Panc1 (cell line): Measurements from ENCODE around the gene AMIGO3.

Experiments
- CTCF ChIP-seq: fragments of 450-650 bp; IDR thresholded peaks from 2 replicates; pipeline ENCODE4 v1.5.1; 2017; ENCODE audit warnings: mild to moderate bottlenecking
- POLR2AphosphoS5 ChIP-seq: IDR thresholded peaks from 2 replicates; pipeline ENCODE4 v1.6.1; 2012; ENCODE audit warnings: mild to moderate bottlenecking, low read depth, low read length, moderate library complexity
- TCF7L2 ChIP-seq: IDR thresholded peaks from 2 replicates; pipeline ENCODE4 v1.6.1; 2011; ENCODE audit warnings: mild to moderate bottlenecking, low read depth, low read length, inconsistent platforms
- TF ChIP-seq, protein P1 (sequence below), 2 experiments: IDR thresholded peaks; 2 replicates each; pipeline ENCODE4 v1.6.1; 2011 to 2012; ENCODE audit warnings: low read depth in 2 of 2, control low read depth in 1 of 2, low read length in 1 of 2, mild to moderate bottlenecking in 1 of 2, moderate library complexity in 1 of 2; ENCODE audit not compliant: insufficient read depth in 1 of 2

DNA sequence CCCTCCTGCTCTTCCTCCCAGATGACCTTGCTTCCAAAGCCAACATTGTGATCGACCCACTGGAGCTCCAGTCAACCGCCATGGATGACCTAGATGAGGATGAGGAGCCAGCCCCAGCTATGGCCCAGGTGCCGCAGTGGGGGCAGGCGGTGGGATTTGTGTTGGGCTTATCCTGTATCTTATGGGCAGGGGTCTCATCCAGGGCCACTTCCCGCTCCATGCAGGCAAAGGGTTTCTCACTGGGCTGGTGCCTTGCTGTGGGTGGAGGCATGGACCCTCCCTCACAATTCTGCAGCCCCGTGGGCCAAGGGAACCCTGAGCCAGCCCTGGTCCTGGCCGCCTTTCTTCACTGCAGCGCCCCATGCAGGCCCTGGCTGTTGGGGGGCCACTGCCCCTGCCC is 14.9 kb downstream of the AMIGO3 start:
- TF ChIP-seq CTCF (no peak), TCF7L2 (no peak), POLR2AphosphoS5 (no peak)
- TF ChIP-seq, protein P1, sequence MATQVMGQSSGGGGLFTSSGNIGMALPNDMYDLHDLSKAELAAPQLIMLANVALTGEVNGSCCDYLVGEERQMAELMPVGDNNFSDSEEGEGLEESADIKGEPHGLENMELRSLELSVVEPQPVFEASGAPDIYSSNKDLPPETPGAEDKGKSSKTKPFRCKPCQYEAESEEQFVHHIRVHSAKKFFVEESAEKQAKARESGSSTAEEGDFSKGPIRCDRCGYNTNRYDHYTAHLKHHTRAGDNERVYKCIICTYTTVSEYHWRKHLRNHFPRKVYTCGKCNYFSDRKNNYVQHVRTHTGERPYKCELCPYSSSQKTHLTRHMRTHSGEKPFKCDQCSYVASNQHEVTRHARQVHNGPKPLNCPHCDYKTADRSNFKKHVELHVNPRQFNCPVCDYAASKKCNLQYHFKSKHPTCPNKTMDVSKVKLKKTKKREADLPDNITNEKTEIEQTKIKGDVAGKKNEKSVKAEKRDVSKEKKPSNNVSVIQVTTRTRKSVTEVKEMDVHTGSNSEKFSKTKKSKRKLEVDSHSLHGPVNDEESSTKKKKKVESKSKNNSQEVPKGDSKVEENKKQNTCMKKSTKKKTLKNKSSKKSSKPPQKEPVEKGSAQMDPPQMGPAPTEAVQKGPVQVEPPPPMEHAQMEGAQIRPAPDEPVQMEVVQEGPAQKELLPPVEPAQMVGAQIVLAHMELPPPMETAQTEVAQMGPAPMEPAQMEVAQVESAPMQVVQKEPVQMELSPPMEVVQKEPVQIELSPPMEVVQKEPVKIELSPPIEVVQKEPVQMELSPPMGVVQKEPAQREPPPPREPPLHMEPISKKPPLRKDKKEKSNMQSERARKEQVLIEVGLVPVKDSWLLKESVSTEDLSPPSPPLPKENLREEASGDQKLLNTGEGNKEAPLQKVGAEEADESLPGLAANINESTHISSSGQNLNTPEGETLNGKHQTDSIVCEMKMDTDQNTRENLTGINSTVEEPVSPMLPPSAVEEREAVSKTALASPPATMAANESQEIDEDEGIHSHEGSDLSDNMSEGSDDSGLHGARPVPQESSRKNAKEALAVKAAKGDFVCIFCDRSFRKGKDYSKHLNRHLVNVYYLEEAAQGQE (IDR thresholded peaks at IDR 0.05; ENCODE audit: insufficient read depth in 1 of 2, low read depth in 2 of 2, low read length in 1 of 2), result no peak
